ENCODE data around the gene AMOTL1. TPM values are rescaled to one million over a fixed set of nuclear protein-coding genes. Genes with fewer than 3 reads are reported as not detected.

AMOTL1 gene
- total RNA-seq, 1 donor from 2014 or later = 35.9 TPM

- H3K36me3 Mint-ChIP-seq (ENCODE audit: low read depth, unreplicated experiment) = no peaks in the 10 kb centered on the region
- peaks cover 6% of the 10 kb centered on the region for H3K27me3 Mint-ChIP-seq (ENCODE audit: unreplicated experiment)
- TF ChIP-seq CTCF (IDR thresholded peaks at IDR 0.05; ENCODE audit: unreplicated experiment) = no peak
- H3K4me1 Mint-ChIP-seq (ENCODE audit: unreplicated experiment) = peaks cover 18% of the 10 kb centered on the region
- no peak for DNase-seq (ENCODE audit: low spot score)
- H3K4me3 Mint-ChIP-seq (ENCODE audit: unreplicated experiment) = no peak overlapping the region
- H3K9me3 Mint-ChIP-seq (ENCODE audit: unreplicated experiment) = no peaks in the 10 kb centered on the region
- no peak overlapping the region for H3K27ac Mint-ChIP-seq (ENCODE audit: unreplicated experiment)
Measured at GRCh38 chr11:94747601-94748041, 20.5 kb upstream of the AMOTL1 start.

GRCh38 chr11:94749369-94749768, 18.8 kb upstream of the AMOTL1 start:
- DNase-seq (ENCODE audit: low spot score) = no peak
- peaks cover 18% of the 10 kb centered on the region for H3K4me1 Mint-ChIP-seq (ENCODE audit: unreplicated experiment)
- no peaks in the 10 kb centered on the region for H3K9me3 Mint-ChIP-seq (ENCODE audit: unreplicated experiment)
- no peak overlapping the region for H3K4me3 Mint-ChIP-seq (ENCODE audit: unreplicated experiment)
- no peak overlapping the region for H3K27ac Mint-ChIP-seq (ENCODE audit: unreplicated experiment)
- no peak for TF ChIP-seq CTCF (IDR thresholded peaks at IDR 0.05; ENCODE audit: unreplicated experiment)
- peaks cover 3% of the 10 kb centered on the region for H3K27me3 Mint-ChIP-seq (ENCODE audit: unreplicated experiment)
- no peaks in the 10 kb centered on the region for H3K36me3 Mint-ChIP-seq (ENCODE audit: low read depth, unreplicated experiment)

- DNase-seq (ENCODE audit: low spot score) = no peak
- Mint-ChIP-seq H3K27ac (ENCODE audit: unreplicated experiment) (peak overlapping the region; percentile 24), H3K36me3 (ENCODE audit: low read depth, unreplicated experiment) (no peaks in the 10 kb centered on the region), H3K9me3 (ENCODE audit: unreplicated experiment) (no peaks in the 10 kb centered on the region), H3K27me3 (ENCODE audit: unreplicated experiment) (peaks cover 3% of the 10 kb centered on the region), H3K4me1 (ENCODE audit: unreplicated experiment) (peaks cover 18% of the 10 kb centered on the region), H3K4me3 (ENCODE audit: unreplicated experiment) (no peak overlapping the region)
- TF ChIP-seq CTCF (IDR thresholded peaks at IDR 0.05; ENCODE audit: unreplicated experiment) = no peak
Measured at GRCh38 chr11:94750319-94751217, 17.6 kb upstream of the AMOTL1 start.

GRCh38 chr11:94751218-94751609, 16.9 kb upstream of the AMOTL1 start:
- Mint-ChIP-seq H3K36me3 (ENCODE audit: low read depth, unreplicated experiment) (no peaks in the 10 kb centered on the region), H3K27me3 (ENCODE audit: unreplicated experiment) (peaks cover 3% of the 10 kb centered on the region), H3K9me3 (ENCODE audit: unreplicated experiment) (no peaks in the 10 kb centered on the region), H3K4me1 (ENCODE audit: unreplicated experiment) (peaks cover 18% of the 10 kb centered on the region), H3K27ac (ENCODE audit: unreplicated experiment) (peak overlapping the region; percentile 4), H3K4me3 (ENCODE audit: unreplicated experiment) (no peak overlapping the region)
- TF ChIP-seq CTCF (IDR thresholded peaks at IDR 0.05; ENCODE audit: unreplicated experiment) = no peak
- DNase-seq (ENCODE audit: low spot score) = no peak

GRCh38 chr11:94751786-94752185, 16.4 kb upstream of the AMOTL1 start:
- no peak for DNase-seq (ENCODE audit: low spot score)
- Mint-ChIP-seq H3K36me3 (ENCODE audit: low read depth, unreplicated experiment) (no peaks in the 10 kb centered on the region), H3K4me3 (ENCODE audit: unreplicated experiment) (no peak overlapping the region), H3K9me3 (ENCODE audit: unreplicated experiment) (no peaks in the 10 kb centered on the region), H3K27ac (ENCODE audit: unreplicated experiment) (no peak overlapping the region), H3K4me1 (ENCODE audit: unreplicated experiment) (peaks cover 18% of the 10 kb centered on the region), H3K27me3 (ENCODE audit: unreplicated experiment) (peaks cover 3% of the 10 kb centered on the region)
- TF ChIP-seq CTCF (IDR thresholded peaks at IDR 0.05; ENCODE audit: unreplicated experiment) = no peak
